Left lobe of liver (tissue), 2 donors: ENCODE results near the gene PCLO. TPM values are rescaled to one million over a fixed set of nuclear protein-coding genes. Genes with fewer than 3 reads are reported as not detected.
"Not testable (repeated sequence)": the region's sequence is repeated elsewhere in the genome, so short reads cannot be mapped to it uniquely, and the experiment has no call there.

Experiments used
- ATAC-seq: fragments of 200-7000 bp; cut with Tn5 transposase; one replicate; pipeline ENCODE4 v1.9.1; 2020; ENCODE audit warnings: mild to moderate bottlenecking, moderate library complexity
- DNase-seq: peaks from one replicate; pipeline ENCODE4 v3.0.0-alpha.2; 2020; ENCODE audit warnings: low spot score
- total RNA-seq: library from RNA; stranded (reverse); gene quantifications from one replicate; pipeline ENCODE4 v1.2.1, GENCODE V29; 2021
- donor health status: DM: no; HTN: no; CAD: no; lungs with moderate emphysema.
- donor health status: DM: no; HTN: yes; CAD: no.

The PCLO gene
- total RNA-seq, 1 donor from 2014 or later = 0.33 TPM

DNA sequence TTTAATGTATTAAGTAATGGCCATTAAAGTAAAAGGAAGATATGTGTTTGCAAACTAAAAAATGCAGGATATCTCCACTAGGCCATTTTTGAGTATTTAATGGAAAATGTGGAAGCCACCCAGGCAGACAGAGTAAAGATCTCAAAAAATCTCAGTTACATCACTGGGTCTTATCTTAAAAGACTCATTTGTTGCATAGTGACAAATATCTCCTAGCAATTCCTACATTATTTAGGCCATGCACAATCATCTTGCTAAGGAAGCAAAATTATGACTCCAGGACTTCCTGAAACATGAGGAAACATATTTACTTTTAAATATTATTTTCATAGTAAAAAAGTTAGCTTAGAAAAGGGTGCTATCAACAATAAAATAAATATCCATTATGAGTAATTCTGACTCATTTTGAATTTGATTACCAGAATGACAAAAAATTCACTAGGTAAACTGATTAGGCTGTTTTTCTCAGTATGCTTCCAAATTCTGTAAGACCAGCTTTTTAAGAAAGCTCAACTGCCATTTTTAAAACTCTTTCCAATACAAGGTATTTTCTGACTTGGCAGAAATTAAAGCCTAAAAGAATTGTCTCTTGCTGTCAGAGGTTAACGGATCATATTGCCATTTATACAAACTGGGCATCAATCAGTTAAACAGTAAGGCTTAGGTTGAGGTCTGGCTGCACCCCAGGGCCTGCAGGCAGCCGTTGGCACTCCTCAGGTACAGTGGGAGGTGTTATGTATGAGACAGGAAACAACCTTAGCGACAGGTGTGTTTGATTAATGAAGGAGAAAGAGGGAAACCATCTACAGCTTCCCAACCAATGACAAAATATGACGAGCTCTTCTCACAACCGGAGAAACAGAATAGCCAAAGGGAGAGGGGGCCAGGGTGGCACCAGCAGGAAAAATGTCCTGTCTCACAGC lies 31.8 kb downstream of the PCLO start:
- ATAC-seq = no peak
- no peak for DNase-seq

GRCh38 chr7:83130191-83130590 lies 32.5 kb downstream of the PCLO start:
- ATAC-seq (no peak), DNase-seq (no peak)

DNA sequence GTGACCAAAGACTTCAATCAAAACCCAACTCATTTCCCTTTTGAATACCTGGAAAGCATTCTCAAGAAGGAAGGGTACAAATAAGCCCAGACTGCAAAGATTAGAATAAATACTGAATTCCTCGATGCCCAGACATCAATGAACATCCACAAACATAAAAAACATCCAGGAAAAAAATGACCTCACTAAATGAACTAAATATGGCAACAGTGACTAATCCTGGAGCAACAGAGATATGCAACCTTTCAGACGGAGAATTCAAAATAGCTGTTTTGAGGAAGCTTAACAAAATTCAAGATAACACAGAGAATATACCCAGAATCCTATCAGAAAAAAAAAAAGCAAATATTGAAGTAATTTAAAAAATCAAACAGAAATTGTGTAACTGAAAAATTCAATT lies 43.2 kb downstream of the PCLO start:
- DNase-seq (no peak), ATAC-seq (no peak)

- no peak for ATAC-seq
Observed at GRCh38 chr7:83119026-83119382, 43.7 kb downstream of the PCLO start.

GRCh38 chr7:83118347-83119025 lies 44.2 kb downstream of the PCLO start:
- no peak for DNase-seq
- ATAC-seq = no peak

More at GRCh38 chr7:83119026-83119382, 43.7 kb downstream of the PCLO start:
- no peak for DNase-seq

DNA sequence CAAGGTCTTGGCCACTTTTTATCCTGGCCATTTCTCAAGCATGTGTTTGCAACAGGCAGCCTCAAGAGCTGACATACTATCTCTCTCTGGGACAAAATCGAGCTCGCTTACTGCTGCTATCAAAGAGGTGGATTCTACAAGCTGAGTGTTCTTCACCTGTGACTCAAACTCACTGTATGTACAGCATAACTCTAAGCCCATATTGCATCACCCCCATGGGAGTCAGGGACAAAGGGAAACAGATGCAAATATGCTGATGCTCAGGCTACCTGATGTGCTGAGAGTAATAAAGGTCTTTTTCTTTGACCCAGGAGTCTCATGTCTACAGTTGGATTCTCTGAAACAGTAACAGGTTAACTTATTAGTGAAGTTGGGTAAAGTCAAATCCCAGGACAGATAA lies 45.2 kb downstream of the PCLO start:
- DNase-seq = no peak
- no peak for ATAC-seq

- no peak for ATAC-seq
- no peak for DNase-seq
Observed at GRCh38 chr7:83111391-83111790, 51.3 kb downstream of the PCLO start.

GRCh38 chr7:83109352-83109751 lies 53.3 kb downstream of the PCLO start:
- DNase-seq (no peak), ATAC-seq (no peak)

DNA sequence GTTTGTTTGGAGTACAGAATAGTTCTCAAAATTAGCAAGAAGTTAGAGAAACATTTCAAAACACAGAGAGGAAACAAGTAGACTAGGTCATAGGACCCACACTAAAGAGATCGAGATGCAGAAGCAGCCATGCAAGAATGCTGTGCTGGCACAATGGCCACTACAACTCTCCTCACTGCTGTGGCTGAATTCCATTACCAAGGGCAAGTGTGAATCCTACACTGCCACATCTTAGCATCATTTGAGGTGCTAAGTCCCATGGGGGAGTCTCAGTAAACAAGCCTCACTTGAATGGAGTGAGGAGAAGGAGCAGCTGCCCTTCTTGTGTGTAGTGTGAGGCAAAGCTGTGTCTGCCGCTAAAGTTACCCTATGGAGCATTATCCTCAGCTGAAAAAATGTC lies 56.7 kb downstream of the PCLO start:
- ATAC-seq (no peak), DNase-seq (no peak)

- DNase-seq (no peak), ATAC-seq (no peak)
Observed at GRCh38 chr7:83105063-83105462, 57.6 kb downstream of the PCLO start.

GRCh38 chr7:83101530-83101929 lies 61.2 kb downstream of the PCLO start:
- ATAC-seq (no peak), DNase-seq (no peak)

- no peak for ATAC-seq
- DNase-seq = no peak
Observed at GRCh38 chr7:83096065-83096580, 66.6 kb downstream of the PCLO start.

- no peak for DNase-seq
- ATAC-seq = no peak
Observed at GRCh38 chr7:83085299-83085698, 77.4 kb downstream of the PCLO start.

- not testable (repeated sequence) for DNase-seq
Observed at GRCh38 chr7:83079879-83080278, 82.8 kb downstream of the PCLO start.

GRCh38 chr7:83077328-83077727 lies 85.4 kb downstream of the PCLO start:
- DNase-seq = no peak
- ATAC-seq = no peak

More at GRCh38 chr7:83079879-83080278, 82.8 kb downstream of the PCLO start:
- not testable (repeated sequence) for ATAC-seq

- DNase-seq (no peak), ATAC-seq (no peak)
Observed at GRCh38 chr7:83072576-83073517, 89.8 kb downstream of the PCLO start.

DNA sequence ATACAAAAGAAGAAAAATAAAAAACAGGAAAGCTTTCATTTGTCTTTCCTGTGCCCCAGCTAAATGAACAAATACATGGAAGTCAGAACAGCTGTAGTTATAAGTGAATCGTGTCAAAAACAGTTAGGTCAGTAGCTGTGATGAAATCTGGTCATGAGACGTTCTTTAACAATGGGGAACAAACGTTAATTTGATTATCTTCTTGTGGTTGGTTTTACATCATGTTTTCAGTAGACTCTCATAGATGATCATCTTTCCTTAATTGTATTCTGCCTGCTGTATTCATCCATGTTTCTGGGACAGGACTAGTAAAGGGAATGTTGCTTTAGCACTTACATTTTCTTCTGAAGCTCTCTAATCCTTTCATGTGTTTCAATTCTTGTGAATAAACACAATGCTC lies 97.0 kb downstream of the PCLO start:
- ATAC-seq = no peak

DNA sequence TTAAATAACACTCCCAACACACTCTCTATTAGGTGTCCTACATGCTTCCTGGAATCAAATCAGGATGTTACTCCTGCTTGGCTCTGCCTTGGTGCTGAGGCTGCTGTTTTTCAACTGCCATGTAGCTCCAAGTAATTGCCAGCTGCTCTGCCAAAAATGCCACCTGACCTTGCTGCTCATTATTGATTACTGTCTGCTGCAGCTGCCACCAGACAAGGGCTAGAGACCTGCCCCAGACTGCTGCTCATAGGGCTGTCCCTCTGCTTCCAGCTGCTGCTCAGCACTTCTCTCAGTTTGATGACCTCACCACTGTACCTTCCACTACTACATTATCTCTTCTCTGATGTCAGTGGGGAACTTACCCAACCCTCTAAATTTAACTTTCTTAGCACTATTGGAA lies 102.5 kb downstream of the PCLO start:
- peak; percentile 59 for DNase-seq
- ATAC-seq = peak; percentile 92

More for the DNA sequence above, 97.0 kb downstream of the PCLO start:
- no peak for DNase-seq

DNA sequence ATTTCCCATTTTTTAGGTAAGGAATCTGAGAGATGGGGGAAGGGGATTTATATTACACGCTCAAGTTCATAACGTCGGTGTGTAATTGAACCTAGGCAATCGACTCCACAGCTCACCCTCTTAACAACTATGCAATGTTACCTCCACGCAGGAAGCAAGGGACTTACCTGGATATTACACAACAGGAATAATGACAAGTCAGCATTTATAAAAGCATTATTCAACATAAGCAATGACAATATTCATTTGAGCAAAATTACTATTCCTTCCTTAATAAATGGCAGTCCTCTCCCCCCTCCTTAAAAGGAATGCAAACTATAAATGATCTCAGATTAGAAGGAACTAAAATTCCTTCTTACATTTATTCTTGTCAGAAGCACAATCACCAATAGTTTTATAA lies 104.0 kb downstream of the PCLO start:
- ATAC-seq (no peak), DNase-seq (no peak)

- DNase-seq (no peak), ATAC-seq (no peak)
Observed at GRCh38 chr7:83055197-83055596, 107.5 kb downstream of the PCLO start.

DNA sequence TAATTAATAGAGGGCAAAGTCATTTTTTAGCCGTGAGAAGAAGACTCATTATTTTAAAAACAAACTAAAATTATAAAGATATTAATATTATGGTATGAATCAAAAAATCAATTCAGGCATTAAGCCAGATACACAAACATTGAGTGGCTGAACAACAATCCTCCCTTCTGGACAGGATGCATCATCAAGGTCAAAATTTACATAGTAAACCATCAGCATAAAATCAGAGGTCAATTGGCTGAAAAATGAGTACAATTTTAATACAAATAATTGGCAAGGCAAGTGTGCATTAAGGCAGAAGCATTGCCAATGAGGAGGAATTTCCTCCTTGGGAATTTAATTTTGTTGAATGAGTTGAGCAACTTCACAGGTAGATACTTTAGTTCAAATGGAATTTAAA lies 108.2 kb downstream of the PCLO start:
- DNase-seq (no peak), ATAC-seq (no peak)
